ENCODE measurements around the gene PRDM15.

DNA sequence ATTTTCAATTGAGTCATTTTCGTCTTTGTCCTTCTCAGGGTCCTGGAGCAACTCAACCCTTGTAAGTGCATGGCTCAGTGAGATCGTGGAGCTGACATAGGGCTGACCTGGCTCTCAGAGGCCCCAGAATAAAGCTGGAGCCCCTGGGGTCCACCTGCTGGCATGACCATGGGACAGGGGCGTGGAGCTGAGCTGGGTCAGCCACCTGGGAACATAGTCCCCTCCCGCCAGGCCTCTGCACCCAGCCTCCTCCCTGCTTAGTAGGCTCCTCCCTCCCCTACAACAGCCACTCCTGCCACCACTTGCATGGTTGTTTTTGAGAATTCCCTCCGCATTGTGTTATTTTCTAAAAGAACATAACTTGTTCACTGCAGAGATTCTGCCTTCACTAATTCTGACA lies 109.2 kb downstream of the PRDM15 start:
- TF ChIP-seq, protein P1, sequence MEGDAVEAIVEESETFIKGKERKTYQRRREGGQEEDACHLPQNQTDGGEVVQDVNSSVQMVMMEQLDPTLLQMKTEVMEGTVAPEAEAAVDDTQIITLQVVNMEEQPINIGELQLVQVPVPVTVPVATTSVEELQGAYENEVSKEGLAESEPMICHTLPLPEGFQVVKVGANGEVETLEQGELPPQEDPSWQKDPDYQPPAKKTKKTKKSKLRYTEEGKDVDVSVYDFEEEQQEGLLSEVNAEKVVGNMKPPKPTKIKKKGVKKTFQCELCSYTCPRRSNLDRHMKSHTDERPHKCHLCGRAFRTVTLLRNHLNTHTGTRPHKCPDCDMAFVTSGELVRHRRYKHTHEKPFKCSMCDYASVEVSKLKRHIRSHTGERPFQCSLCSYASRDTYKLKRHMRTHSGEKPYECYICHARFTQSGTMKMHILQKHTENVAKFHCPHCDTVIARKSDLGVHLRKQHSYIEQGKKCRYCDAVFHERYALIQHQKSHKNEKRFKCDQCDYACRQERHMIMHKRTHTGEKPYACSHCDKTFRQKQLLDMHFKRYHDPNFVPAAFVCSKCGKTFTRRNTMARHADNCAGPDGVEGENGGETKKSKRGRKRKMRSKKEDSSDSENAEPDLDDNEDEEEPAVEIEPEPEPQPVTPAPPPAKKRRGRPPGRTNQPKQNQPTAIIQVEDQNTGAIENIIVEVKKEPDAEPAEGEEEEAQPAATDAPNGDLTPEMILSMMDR (conservative IDR thresholded peaks at IDR 0.05; ENCODE audit: low read length), result no peak
- no peak for TF ChIP-seq EZH2phosphoT487 (IDR thresholded peaks at IDR 0.05; ENCODE audit: borderline replicate concordance)
